IMR-90 (cell line): Measurements from ENCODE around the gene PSMC3. TPM values are rescaled to one million over a fixed set of nuclear protein-coding genes. Genes with fewer than 3 reads are reported as not detected.

Experiments used
- ATAC-seq: fragments of 200-7000 bp; cut with Tn5 transposase; 2 replicates; pipeline ENCODE4 v1.9.1; 2020; ENCODE audit warnings: low read depth, mild to moderate bottlenecking, moderate library complexity
- BruUV-seq: library from RNA; stranded (reverse); fragments of 400-500 nt; replicated peaks from 2 replicates; lab custom pipeline; 2021; lab: Mats Ljungman, UMichigan
- CTCF ChIA-PET: fragments of 300-600 bp; formaldehyde crosslinking; extraction: SDS; loops from one replicate; lab custom pipeline; 2021; ENCODE audit warnings: antibody characterized with exemption; lab: Yijun Ruan, JAX
- POLR2A ChIA-PET: fragments of 300-600 bp; sonication (Branson Sonifier 250); formaldehyde crosslinking; loops from one replicate; lab custom pipeline; 2022; ENCODE audit warnings: antibody characterized with exemption; ENCODE audit not compliant: unreplicated experiment; lab: Charles Lee
- DNase-seq: peaks from one replicate; pipeline ENCODE4 v3.0.0; 2013
- H2AFZ ChIP-seq: replicated peaks from 2 replicates; pipeline ENCODE3; 2013; ENCODE audit warnings: low read length, mild to moderate bottlenecking; ENCODE audit not compliant: poor library complexity
- H2AK5ac ChIP-seq: 2 replicates; pipeline ENCODE4 v1.6.1; 2013; ENCODE audit warnings: low read depth, low read length, inconsistent platforms
- H2AK9ac ChIP-seq: replicated peaks from 2 replicates; pipeline ENCODE3; 2013; ENCODE audit warnings: mild to moderate bottlenecking, low read depth, low read length, moderate library complexity; ENCODE audit not compliant: poor library complexity
- H2BK120ac ChIP-seq: 2 replicates; pipeline ENCODE4 v1.6.1; 2013; ENCODE audit warnings: low read depth, low read length, inconsistent platforms
- H2BK15ac ChIP-seq: 3 replicates; pipeline ENCODE4 v1.6.1; 2013; ENCODE audit warnings: low read depth, low read length, inconsistent platforms
- H2BK20ac ChIP-seq: 2 replicates; pipeline ENCODE4 v1.6.1; 2013; ENCODE audit warnings: low read depth, mild to moderate bottlenecking, inconsistent platforms, low read length, moderate library complexity
- H2BK5ac ChIP-seq: 2 replicates; pipeline ENCODE4 v1.6.1; 2013; ENCODE audit warnings: mild to moderate bottlenecking, low read depth, low read length, inconsistent platforms; ENCODE audit not compliant: poor library complexity, severe bottlenecking
- H3K14ac ChIP-seq: replicated peaks from 2 replicates; pipeline ENCODE4 v1.6.1; 2013; ENCODE audit warnings: low read depth, low read length, inconsistent platforms
- H3K18ac ChIP-seq: 2 replicates; pipeline ENCODE4 v1.6.1; 2013; ENCODE audit warnings: low read depth, low read length, control low read depth
- H3K23ac ChIP-seq: 2 replicates; pipeline ENCODE4 v1.6.1; 2013; ENCODE audit warnings: low read depth, low read length, inconsistent platforms
- H3K27ac ChIP-seq: 2 replicates; pipeline ENCODE4 v1.5.1; 2013; ENCODE audit warnings: mild to moderate bottlenecking, control low read depth, low read length; ENCODE audit not compliant: insufficient read depth
- H3K27me3 ChIP-seq: 2 replicates; pipeline ENCODE4 v1.6.1; 2013; ENCODE audit warnings: low read length; ENCODE audit not compliant: control insufficient read depth, insufficient read depth
- H3K36me3 ChIP-seq: 2 replicates; pipeline ENCODE4 v1.6.1; 2013; ENCODE audit warnings: low read length, mixed read lengths; ENCODE audit not compliant: control insufficient read depth, insufficient read depth
- H3K4ac ChIP-seq: 2 replicates; pipeline ENCODE4 v1.6.1; 2013; ENCODE audit warnings: low read depth, low read length, inconsistent platforms
- H3K4me1 ChIP-seq: 2 replicates; pipeline ENCODE4 v1.6.1; 2013; ENCODE audit warnings: low read length, mixed read lengths; ENCODE audit not compliant: control insufficient read depth, insufficient read depth
- H3K4me2 ChIP-seq: 2 replicates; pipeline ENCODE4 v1.6.1; 2013; ENCODE audit warnings: low read depth, mild to moderate bottlenecking, control low read depth, low read length, moderate library complexity
- H3K4me3 ChIP-seq: 2 replicates; pipeline ENCODE4 v1.5.1; 2013; ENCODE audit warnings: low read depth, mild to moderate bottlenecking, control low read depth, low read length, moderate library complexity; ENCODE audit not compliant: insufficient read depth
- H3K56ac ChIP-seq: 2 replicates; pipeline ENCODE4 v1.6.1; 2013; ENCODE audit warnings: low read length, inconsistent platforms; ENCODE audit not compliant: insufficient read depth; ENCODE audit errors: extremely low read depth
- H3K79me1 ChIP-seq, 2 experiments: 2 replicates each; pipeline ENCODE4 v1.6.1; 2013; ENCODE audit warnings: low read length in 2 of 2, inconsistent platforms in 1 of 2, low read depth in 1 of 2
- H3K9ac ChIP-seq: 2 replicates; pipeline ENCODE4 v1.6.1; 2013; ENCODE audit warnings: low read depth, low read length, control low read depth
- H3K9me1 ChIP-seq: 2 replicates; pipeline ENCODE4 v1.6.1; 2013; ENCODE audit warnings: low read length, inconsistent platforms; ENCODE audit not compliant: insufficient read depth
- H3K9me3 ChIP-seq: 2 replicates; pipeline ENCODE4 v1.6.1; 2013; ENCODE audit warnings: low read length; ENCODE audit not compliant: control insufficient read depth, insufficient read depth
- H4K20me1 ChIP-seq: 2 replicates; pipeline ENCODE4 v1.6.1; 2013; ENCODE audit warnings: low read length, inconsistent platforms; ENCODE audit not compliant: insufficient read depth
- H4K5ac ChIP-seq: 2 replicates; pipeline ENCODE4 v1.6.1; 2013; ENCODE audit warnings: mild to moderate bottlenecking, low read depth, low read length, control low read depth
- H4K8ac ChIP-seq, 2 experiments: 2 replicates each; pipeline ENCODE4 v1.6.1; 2013; ENCODE audit warnings: low read depth in 2 of 2, low read length in 2 of 2, control low read depth in 1 of 2, inconsistent platforms in 1 of 2
- H4K91ac ChIP-seq: 2 replicates; pipeline ENCODE4 v1.6.1; 2013; ENCODE audit warnings: low read depth, low read length, inconsistent platforms; ENCODE audit not compliant: insufficient read depth
- BHLHE40 ChIP-seq: fragments of 150-350 bp; IDR thresholded peaks from 2 replicates; pipeline ENCODE4 v1.6.1; 2016; ENCODE audit warnings: mild to moderate bottlenecking, low read depth, low read length
- CEBPB ChIP-seq: IDR thresholded peaks from 2 replicates; pipeline ENCODE4 v1.6.1; 2012; ENCODE audit warnings: low read depth, low read length, improper control_type of control experiment
- CHD1 ChIP-seq: IDR thresholded peaks from 2 replicates; pipeline ENCODE4 v1.6.1; 2012; ENCODE audit warnings: low read depth, low read length, improper control_type of control experiment
- FOS ChIP-seq: fragments of 150-350 bp; IDR thresholded peaks from 2 replicates; pipeline ENCODE4 v1.6.1; 2016; ENCODE audit warnings: low read depth, low read length
- MAFK ChIP-seq: IDR thresholded peaks from 2 replicates; pipeline ENCODE4 v1.6.1; 2012; ENCODE audit warnings: low read depth, low read length, improper control_type of control experiment
- MAZ ChIP-seq: IDR thresholded peaks from 2 replicates; pipeline ENCODE4 v1.6.1; 2012; ENCODE audit warnings: low read depth, mild to moderate bottlenecking, low read length, improper control_type of control experiment, moderate library complexity, borderline replicate concordance
- NFE2L2 ChIP-seq: fragments of 150-350 bp; IDR thresholded peaks from 2 replicates; pipeline ENCODE4 v1.6.1; 2016; ENCODE audit warnings: low read depth, mild to moderate bottlenecking, low read length
- POLR2A ChIP-seq: IDR thresholded peaks from 2 replicates; pipeline ENCODE4 v1.6.1; 2012; ENCODE audit warnings: mild to moderate bottlenecking, low read depth, low read length
- RAD21 ChIP-seq: IDR thresholded peaks from 2 replicates; pipeline ENCODE4 v1.6.1; 2012; ENCODE audit warnings: low read length, improper control_type of control experiment
- RCOR1 ChIP-seq: IDR thresholded peaks from 2 replicates; pipeline ENCODE4 v1.6.1; 2012; ENCODE audit warnings: mild to moderate bottlenecking, low read length, improper control_type of control experiment; ENCODE audit not compliant: insufficient replicate concordance
- RFX5 ChIP-seq: IDR thresholded peaks from 2 replicates; pipeline ENCODE4 v1.8.0; 2012; ENCODE audit warnings: low read depth, mild to moderate bottlenecking, low read length, moderate library complexity
- SMC3 ChIP-seq: fragments of 150-350 bp; IDR thresholded peaks from 2 replicates; pipeline ENCODE4 v1.6.1; 2016; ENCODE audit warnings: low read depth, mild to moderate bottlenecking, antibody characterized with exemption, low read length, moderate library complexity
- WGBS, 2 experiments: methylation state at CpG; one replicate each; pipeline versions ENCODE4 v1.1.5 to v1.1.7; 2013; ENCODE audit warnings: missing lambda C conversion rate in 2 of 2; ENCODE audit not compliant: insufficient read length in 1 of 2; ENCODE audit errors: extremely low coverage in 2 of 2; 5-methylcytosine and 5-hydroxymethylcytosine counted together
- dilution Hi-C: fragments of 300-500 bp; cut with HindIII; formaldehyde crosslinking; loops from one replicate; pipeline ENCODE4 v1.14.3; 2018; ENCODE audit warnings: low sequenced_read_pairs; ENCODE audit not compliant: unreplicated experiment
- in situ Hi-C: fragments of 300-500 bp; cut with MboI; formaldehyde crosslinking; loops from 3 replicates; pipeline ENCODE4 v1.14.3; 2019; ENCODE audit warnings: low sequenced_read_pairs, inconsistent platforms, mixed read lengths
- intact Hi-C: fragments of 100-400 bp; cut with micrococcal nuclease; formaldehyde crosslinking; loops from 2 replicates; pipeline ENCODE4 v1.10.0; 2022
- polyA plus RNA-seq, 3 experiments: library from polyadenylated mRNA; depleted of rRNA; stranded (reverse); fragments of >200 nt; gene quantifications; 2 replicates each; pipeline ENCODE4 v1.2.3, GENCODE V29; 2012; ENCODE audit warnings: low replicate concordance in 1 of 3
- total RNA-seq: library from RNA; depleted of rRNA; stranded (reverse); fragments of >200 nt; gene quantifications from 2 replicates; pipeline ENCODE4 v1.2.3, GENCODE V29; 2012
- TF ChIP-seq, protein P1 (sequence below): conservative IDR thresholded peaks from 2 replicates; pipeline ENCODE4 v1.5.1; 2012; ENCODE audit warnings: mild to moderate bottlenecking, low read depth, low read length, improper control_type of control experiment
- TF ChIP-seq, protein P2 (sequence below): fragments of 150-350 bp; IDR thresholded peaks from 2 replicates; pipeline ENCODE4 v1.6.1; 2017; ENCODE audit warnings: mild to moderate bottlenecking, antibody characterized with exemption, low read length, low read depth

Gene PSMC3
- total and polyA plus RNA-seq, 2 of the 4 experiments (the other 2 are of a cell fraction), result 238 to 253 TPM

DNA sequence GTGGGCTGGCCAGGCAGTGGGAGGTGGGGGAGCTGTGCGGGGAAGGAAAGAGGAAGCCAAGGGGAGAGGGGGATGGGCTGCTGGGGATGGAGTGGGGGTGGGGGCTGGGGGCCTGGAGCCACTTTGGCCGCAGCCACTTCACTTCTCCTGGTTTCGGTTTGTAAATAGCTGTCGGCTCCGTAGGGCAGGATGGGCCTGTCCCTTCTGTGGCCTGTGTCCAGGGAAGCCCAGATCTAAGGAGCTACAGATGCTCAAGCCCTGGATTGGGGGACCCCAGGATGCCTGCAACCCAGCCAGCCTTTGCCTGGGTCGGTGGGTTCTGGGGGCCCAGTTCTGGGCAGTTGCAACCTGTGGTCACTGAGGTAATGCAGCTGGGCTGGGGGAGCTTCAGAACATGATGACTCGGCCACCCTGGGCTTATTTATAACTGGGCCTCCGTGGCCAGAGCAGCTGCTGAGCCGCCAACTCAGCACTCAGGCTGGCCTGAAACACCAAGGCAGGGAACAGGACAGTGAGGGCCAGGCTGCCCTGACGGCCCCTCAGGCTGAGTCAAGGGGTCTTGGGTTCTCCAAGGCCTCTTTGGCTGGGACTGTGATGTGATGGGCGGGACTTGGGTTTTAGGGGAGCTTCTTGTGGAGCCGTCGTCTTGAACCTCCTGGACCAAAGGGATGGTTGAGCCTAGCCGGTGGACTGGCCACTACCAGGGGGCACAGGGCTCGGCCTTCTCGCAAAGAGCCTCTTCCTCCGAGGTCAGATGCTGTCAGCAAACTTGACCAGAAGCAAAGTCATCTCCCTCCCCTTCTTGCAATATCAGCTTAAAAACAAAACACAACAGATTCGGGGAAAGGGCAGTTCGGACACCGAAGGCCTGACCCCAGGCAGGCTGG is 32.8 kb downstream of the PSMC3 start:
- Histone ChIP-seq H3K4me1 (peaks cover 9% of the 10 kb centered on the region), H3K18ac (peak overlapping the region; percentile 48), H3K27me3 (no peaks in the 10 kb centered on the region), H2BK20ac (peak overlapping the region; percentile 71), H3K36me3 (no peaks in the 10 kb centered on the region), H3K23ac (peak overlapping the region; percentile 63; the same call in 1 of the 2 replicates), H3K14ac (peak overlapping the region; percentile 85), H2BK5ac (peak overlapping the region; percentile 59), H3K79me1 (no peaks in the 10 kb centered on the region), H3K4me2 (peak overlapping the region; percentile 41), H2AK5ac (peak overlapping the region; percentile 93; the same call in 1 of the 2 replicates), H2AK9ac (peak overlapping the region; percentile 77), H4K5ac (peak overlapping the region; percentile 38), H4K8ac (peak overlapping the region; percentile 61 to 91; a peak in 3 of 4 replicates), H3K9me3 (no peaks in the 10 kb centered on the region), H3K4me3 (no peak overlapping the region), H3K56ac (no peak overlapping the region), H3K4ac (peak overlapping the region; percentile 90), H3K9me1 (peaks cover 6% of the 10 kb centered on the region), H2BK15ac (peak overlapping the region; percentile 64; the same call in 2 of the 3 replicates), H2BK120ac (peak overlapping the region; percentile 84), H3K9ac (no peak overlapping the region), H3K27ac (peak overlapping the region; percentile 66), H2AFZ (peak overlapping the region; percentile 87), H4K20me1 (no peaks in the 10 kb centered on the region), H4K91ac (peak overlapping the region; percentile 58)
- no TSS peak for BruUV-seq
- ATAC-seq, result peak; percentile 91
- peak; percentile 88 for DNase-seq
- in situ Hi-C loops (no loop called here), intact Hi-C loops (no loop called here), dilution Hi-C loops (no loop called here)
- POLR2A ChIA-PET, result interaction anchor here (0.5 kb wide), 1 partner anchor 18 kb away, joined by 3 read pairs; no protein-coding TSS in a partner anchor
- WGBS, 2 experiments, result 37% methylated on average over 7 of the region's 20 CpGs; no CpG with 5 or more reads in 1 of the 2 experiments
- CTCF ChIA-PET, result interaction anchor here (1.3 kb wide), 1 partner anchor 19 kb away, joined by 3 read pairs; no protein-coding TSS in a partner anchor
- TF ChIP-seq NFE2L2, result peak; percentile 52; the same call in 1 of the 2 replicates
- no peak for TF ChIP-seq BHLHE40
- no peak for TF ChIP-seq SMC3
- TF ChIP-seq RAD21, result no peak
- TF ChIP-seq, protein P1, sequence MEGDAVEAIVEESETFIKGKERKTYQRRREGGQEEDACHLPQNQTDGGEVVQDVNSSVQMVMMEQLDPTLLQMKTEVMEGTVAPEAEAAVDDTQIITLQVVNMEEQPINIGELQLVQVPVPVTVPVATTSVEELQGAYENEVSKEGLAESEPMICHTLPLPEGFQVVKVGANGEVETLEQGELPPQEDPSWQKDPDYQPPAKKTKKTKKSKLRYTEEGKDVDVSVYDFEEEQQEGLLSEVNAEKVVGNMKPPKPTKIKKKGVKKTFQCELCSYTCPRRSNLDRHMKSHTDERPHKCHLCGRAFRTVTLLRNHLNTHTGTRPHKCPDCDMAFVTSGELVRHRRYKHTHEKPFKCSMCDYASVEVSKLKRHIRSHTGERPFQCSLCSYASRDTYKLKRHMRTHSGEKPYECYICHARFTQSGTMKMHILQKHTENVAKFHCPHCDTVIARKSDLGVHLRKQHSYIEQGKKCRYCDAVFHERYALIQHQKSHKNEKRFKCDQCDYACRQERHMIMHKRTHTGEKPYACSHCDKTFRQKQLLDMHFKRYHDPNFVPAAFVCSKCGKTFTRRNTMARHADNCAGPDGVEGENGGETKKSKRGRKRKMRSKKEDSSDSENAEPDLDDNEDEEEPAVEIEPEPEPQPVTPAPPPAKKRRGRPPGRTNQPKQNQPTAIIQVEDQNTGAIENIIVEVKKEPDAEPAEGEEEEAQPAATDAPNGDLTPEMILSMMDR, result no peak
- no peak for TF ChIP-seq RFX5
- TF ChIP-seq, protein P2, sequence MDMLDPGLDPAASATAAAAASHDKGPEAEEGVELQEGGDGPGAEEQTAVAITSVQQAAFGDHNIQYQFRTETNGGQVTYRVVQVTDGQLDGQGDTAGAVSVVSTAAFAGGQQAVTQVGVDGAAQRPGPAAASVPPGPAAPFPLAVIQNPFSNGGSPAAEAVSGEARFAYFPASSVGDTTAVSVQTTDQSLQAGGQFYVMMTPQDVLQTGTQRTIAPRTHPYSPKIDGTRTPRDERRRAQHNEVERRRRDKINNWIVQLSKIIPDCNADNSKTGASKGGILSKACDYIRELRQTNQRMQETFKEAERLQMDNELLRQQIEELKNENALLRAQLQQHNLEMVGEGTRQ, result no peak
- TF ChIP-seq POLR2A, result no peak
- TF ChIP-seq CEBPB, result no peak
- TF ChIP-seq RCOR1, result no peak
- no peak for TF ChIP-seq CHD1
- 0 out of 2 replicates have a peak, but pooled peaks have one; percentile 25 for TF ChIP-seq FOS
- TF ChIP-seq MAZ, result no peak
- TF ChIP-seq MAFK, result peak; percentile 75
